EL (cell line): ENCODE results near the gene ZNF276.

ENCODE experiments used
- DNase-seq: peaks from one replicate; pipeline ENCODE4 v3.0.0-alpha.2; 2016

Gene ZNF276

DNA sequence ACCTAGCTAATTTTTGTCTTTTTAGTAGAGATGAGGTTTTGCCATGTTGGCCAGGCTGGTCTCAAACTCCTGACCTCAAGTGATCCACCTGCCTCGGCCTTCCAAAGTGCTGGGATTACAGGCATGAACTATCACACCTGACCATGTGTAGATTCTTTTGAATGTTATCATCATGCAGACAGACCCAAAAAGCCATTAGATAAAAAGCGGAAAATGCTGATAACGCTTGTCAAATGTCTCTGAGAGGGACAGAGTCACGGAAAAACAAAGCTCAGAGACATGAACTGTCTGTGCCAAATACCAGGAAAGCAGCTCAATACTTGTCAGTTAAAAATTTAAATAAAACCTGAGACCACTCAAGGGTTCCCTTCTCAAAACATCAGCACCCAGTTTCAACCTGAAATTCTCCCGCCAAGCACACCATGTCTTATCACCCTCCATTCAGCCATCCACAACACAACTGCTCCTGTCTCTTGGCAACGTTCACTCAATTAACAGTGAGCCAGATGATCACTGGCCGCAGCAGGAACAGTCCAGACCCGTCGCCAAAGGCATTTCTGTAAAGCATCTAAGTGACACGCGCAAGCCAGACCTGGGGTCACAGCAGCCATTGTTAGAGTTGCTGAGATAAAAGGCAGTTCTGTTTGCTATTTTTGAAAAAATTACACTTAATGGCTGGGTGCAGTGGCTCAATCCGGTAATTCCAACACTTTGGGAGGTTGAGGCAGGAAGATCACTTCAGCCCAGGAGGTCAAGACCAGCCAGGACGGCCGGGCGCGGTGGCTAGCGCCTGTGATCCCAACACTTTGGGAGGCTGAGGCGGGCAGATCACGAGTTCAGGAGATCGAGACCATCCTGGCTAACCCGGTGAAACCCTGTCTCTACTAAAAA lies 65.4 kb downstream of the ZNF276 start:
- no peak for DNase-seq

DNA sequence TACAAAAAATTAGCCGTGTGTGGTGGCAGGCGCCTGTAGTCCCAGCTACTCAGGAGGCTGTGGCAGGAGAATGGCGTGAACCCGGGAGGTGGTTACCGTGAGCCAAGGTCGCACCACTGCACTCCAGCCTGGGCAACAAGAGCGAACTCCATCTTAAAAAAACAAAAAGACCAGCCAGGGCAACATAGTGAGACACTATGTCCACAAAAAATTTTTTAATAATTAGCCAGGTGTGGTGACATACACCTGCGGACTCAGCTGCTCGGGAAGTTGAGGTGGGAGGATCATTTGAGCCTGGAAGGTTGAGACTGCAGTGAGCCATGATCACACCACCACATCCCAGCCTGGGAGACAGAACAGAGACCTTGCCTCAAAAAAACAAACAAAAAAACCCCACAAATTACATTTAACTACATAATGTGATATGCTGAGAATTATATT lies 66.0 kb downstream of the ZNF276 start:
- no peak for DNase-seq
